Activated naive CD8-positive, alpha-beta T cell treated with anti-CD3 and anti-CD28 coated beads, Interleukin-2, amount 50 U/mL, for 24 hours (primary cell): ENCODE results near the gene CDKL5.
"Not testable (repeated sequence)": the region's sequence is repeated elsewhere in the genome, so short reads cannot be mapped to it uniquely, and the experiment has no call there.

Experiments
- ATAC-seq: fragments of 150-1000 bp; cut with Tn5 transposase; one replicate; pipeline ENCODE4 v1.10.0; 2021
- DNase-seq: peaks from one replicate; pipeline ENCODE4 v3.0.0; 2021
- H3K27ac Mint-ChIP-seq: one replicate; pipeline ENCODE4 v1.8.0; 2021; ENCODE audit warnings: mild to moderate bottlenecking, mixed read lengths
- H3K27me3 Mint-ChIP-seq: one replicate; pipeline ENCODE4 v1.8.0; 2021; ENCODE audit warnings: mixed read lengths
- H3K36me3 Mint-ChIP-seq: one replicate; pipeline ENCODE4 v1.8.0; 2021; ENCODE audit warnings: low read depth, mixed read lengths
- H3K4me1 Mint-ChIP-seq: one replicate; pipeline ENCODE4 v1.8.0; 2021; ENCODE audit warnings: mixed read lengths
- H3K4me3 Mint-ChIP-seq: one replicate; pipeline ENCODE4 v1.8.0; 2021; ENCODE audit warnings: mild to moderate bottlenecking, moderate library complexity, mixed read lengths
- H3K9me3 Mint-ChIP-seq: one replicate; pipeline ENCODE4 v1.8.0; 2021; ENCODE audit warnings: mixed read lengths

The CDKL5 gene

DNA sequence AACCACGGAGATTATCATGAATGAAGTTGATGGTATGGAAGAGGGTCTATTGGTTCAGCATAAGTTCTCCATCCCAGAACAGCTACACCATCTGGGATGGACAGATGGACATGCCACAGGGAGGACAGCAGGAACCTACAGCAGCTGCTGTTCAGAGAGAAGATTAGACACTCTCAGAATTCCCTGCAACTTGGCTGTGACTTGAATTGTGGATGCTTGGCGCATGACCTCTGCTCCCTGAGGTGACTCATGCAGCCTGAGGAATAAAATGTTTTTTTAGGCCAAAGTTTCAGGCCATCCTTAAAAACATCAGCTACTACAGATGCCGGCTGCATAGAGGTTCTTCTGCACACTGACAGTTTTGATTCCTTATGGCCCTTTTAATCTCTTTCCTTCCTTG, 149.2 kb downstream of the CDKL5 start:
- ATAC-seq (no peak), DNase-seq (no peak)
- no peak overlapping the region for H3K27ac Mint-ChIP-seq
- no peaks in the 10 kb centered on the region for H3K27me3 Mint-ChIP-seq
- no peaks in the 10 kb centered on the region for H3K9me3 Mint-ChIP-seq
- no peak overlapping the region for H3K4me3 Mint-ChIP-seq
- no peaks in the 10 kb centered on the region for H3K4me1 Mint-ChIP-seq
- H3K36me3 Mint-ChIP-seq, result no peaks in the 10 kb centered on the region

GRCh38 chrX:18575744-18576143, 150.3 kb downstream of the CDKL5 start:
- no peaks in the 10 kb centered on the region for H3K27me3 Mint-ChIP-seq
- H3K36me3 Mint-ChIP-seq, result peaks cover 2% of the 10 kb centered on the region
- no peak overlapping the region for H3K27ac Mint-ChIP-seq
- H3K4me3 Mint-ChIP-seq, result no peak overlapping the region
- H3K9me3 Mint-ChIP-seq, result no peaks in the 10 kb centered on the region
- no peak for DNase-seq
- ATAC-seq, result no peak
- no peaks in the 10 kb centered on the region for H3K4me1 Mint-ChIP-seq

DNA sequence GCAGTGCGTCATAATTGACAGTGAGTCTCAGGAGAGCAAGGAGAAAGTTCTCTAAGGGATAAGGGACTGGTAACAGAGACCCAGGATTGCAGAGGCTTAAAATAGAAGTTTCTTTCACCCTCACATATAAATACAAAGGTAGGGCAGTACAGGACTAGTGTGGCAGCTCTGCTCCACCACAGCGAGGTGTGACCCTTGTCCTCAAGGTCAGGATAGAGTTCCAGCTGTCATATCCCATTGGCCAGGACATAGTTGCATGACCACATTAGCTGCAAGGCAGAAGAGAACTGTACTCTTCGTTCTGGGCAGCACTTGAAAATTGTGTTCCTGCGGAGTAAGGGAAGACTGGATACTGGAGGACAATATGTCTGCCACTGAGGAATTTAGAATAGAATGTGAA, 152.0 kb downstream of the CDKL5 start:
- H3K27ac Mint-ChIP-seq, result no peak overlapping the region
- no peak overlapping the region for H3K4me3 Mint-ChIP-seq
- ATAC-seq (no peak), DNase-seq (no peak)
- H3K4me1 Mint-ChIP-seq, result no peaks in the 10 kb centered on the region
- no peaks in the 10 kb centered on the region for H3K9me3 Mint-ChIP-seq
- H3K27me3 Mint-ChIP-seq, result no peaks in the 10 kb centered on the region
- peaks cover 2% of the 10 kb centered on the region for H3K36me3 Mint-ChIP-seq

DNA sequence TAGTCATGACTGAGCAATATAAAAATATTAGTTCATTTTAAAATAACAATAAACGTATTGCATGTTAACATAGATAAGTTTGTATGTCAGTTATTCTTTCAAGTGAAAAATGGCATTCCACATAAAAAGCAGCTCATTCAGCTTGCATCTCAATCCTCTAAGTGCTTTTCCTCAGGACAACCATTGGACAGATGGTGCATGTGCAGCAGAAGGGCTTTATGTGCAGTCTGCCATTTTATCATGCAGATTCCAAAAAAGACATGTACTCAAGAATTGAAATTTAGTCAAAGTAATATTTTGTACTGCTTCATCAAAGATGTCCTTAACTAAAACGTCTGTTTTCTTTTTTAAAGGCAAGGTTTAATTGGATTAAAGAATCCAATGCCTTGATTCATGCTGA, 153.1 kb downstream of the CDKL5 start:
- Mint-ChIP-seq H3K27ac (no peak overlapping the region), H3K27me3 (no peaks in the 10 kb centered on the region), H3K36me3 (peaks cover 2% of the 10 kb centered on the region), H3K4me1 (no peaks in the 10 kb centered on the region), H3K4me3 (no peak overlapping the region), H3K9me3 (no peaks in the 10 kb centered on the region)
- ATAC-seq (no peak), DNase-seq (no peak)

DNA sequence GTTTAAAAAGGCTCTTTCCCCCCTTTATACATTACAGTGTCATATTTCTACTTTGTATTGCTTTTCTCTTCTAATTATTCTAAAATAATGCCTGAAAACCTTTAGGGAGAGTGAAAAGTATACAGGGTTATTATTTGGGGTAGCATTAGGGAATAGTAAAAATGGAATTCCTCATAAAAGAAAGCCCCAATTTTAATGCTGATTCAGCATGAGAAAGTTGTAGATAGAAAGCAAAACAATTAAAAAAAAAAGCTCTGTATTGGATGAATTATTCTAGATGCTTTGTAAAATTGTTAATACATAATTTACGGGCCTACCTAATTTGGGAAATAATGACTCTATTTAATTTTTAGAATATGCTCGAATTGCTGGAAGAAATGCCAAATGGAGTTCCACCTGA, 154.1 kb downstream of the CDKL5 start:
- DNase-seq (no peak), ATAC-seq (no peak)
- Mint-ChIP-seq H3K27ac (no peak overlapping the region), H3K4me1 (no peaks in the 10 kb centered on the region), H3K9me3 (no peaks in the 10 kb centered on the region), H3K4me3 (no peak overlapping the region), H3K36me3 (peaks cover 2% of the 10 kb centered on the region), H3K27me3 (no peaks in the 10 kb centered on the region)

- H3K27me3 Mint-ChIP-seq, result no peaks in the 10 kb centered on the region
- H3K36me3 Mint-ChIP-seq, result peaks cover 2% of the 10 kb centered on the region
- DNase-seq (no peak), ATAC-seq (no peak)
- H3K4me1 Mint-ChIP-seq, result no peaks in the 10 kb centered on the region
- H3K27ac Mint-ChIP-seq, result no peak overlapping the region
- no peaks in the 10 kb centered on the region for H3K9me3 Mint-ChIP-seq
- no peak overlapping the region for H3K4me3 Mint-ChIP-seq
These were observed 157.6 kb downstream of the CDKL5 start for GRCh38 chrX:18582910-18583493.

DNA sequence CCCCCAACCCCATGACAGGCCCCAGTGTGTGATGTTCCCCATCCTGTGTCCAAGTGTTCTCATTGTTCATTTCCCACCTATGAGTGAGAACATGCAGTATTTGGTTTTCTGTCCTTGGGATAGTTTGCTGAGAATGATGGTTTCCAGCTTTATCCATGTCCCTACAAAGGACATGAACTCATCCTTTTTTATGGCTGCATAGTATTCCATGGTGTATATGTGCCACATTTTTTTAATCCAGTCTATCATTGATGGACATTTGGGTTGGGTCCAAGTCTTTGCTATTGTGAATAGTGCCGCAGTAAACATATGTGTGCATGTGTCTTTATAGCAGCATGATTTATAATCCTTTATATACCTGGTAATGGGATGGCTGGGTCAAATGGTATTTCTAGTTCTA, 163.9 kb downstream of the CDKL5 start:
- not testable (repeated sequence) for H3K4me3 Mint-ChIP-seq, H3K27me3 Mint-ChIP-seq, H3K4me1 Mint-ChIP-seq, H3K9me3 Mint-ChIP-seq, DNase-seq, H3K27ac Mint-ChIP-seq, H3K36me3 Mint-ChIP-seq, ATAC-seq

DNA sequence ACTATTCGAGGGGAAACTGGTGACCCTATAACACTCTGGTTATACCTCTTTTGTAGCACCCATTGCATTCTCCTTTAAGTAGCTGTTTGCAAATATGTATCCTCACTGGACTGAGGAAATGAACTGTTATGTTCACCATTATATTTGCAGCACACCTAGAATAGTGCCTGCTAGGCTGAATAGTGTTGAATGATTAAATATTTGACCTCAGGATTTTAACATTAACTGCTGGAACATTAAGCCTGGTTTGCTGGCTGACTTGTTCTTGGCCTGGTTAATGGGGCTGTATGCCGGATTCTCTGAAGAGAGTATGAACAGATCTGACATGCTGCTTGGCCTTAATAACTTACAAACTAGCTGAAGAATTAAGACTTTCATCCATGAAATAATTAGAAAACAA, 166.4 kb downstream of the CDKL5 start:
- no peaks in the 10 kb centered on the region for H3K4me1 Mint-ChIP-seq
- H3K36me3 Mint-ChIP-seq, result peaks cover 6% of the 10 kb centered on the region
- ATAC-seq (no peak), DNase-seq (no peak)
- no peak overlapping the region for H3K4me3 Mint-ChIP-seq
- H3K9me3 Mint-ChIP-seq, result no peaks in the 10 kb centered on the region
- H3K27me3 Mint-ChIP-seq, result no peaks in the 10 kb centered on the region
- H3K27ac Mint-ChIP-seq, result no peak overlapping the region

DNA sequence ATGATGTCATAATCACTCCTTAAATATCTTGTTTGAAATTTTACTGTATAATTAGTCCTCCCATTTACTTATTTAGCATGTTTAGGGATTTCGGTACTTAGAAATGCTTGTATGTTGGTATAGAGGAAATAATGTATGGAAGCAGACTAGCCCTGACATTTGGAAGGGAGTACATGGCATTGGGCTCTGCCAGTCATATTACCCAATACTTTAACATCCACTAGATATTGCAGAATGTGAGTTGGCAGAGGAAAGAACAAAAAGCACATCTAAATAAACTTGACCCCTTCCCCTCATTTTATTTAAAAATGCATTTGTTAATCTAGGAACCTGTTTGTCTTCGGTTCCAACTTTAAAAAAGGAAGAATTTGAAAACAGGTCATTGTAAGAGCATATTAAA, 168.7 kb downstream of the CDKL5 start:
- Mint-ChIP-seq H3K36me3 (peaks cover under 1% of the 10 kb centered on the region), H3K4me1 (no peaks in the 10 kb centered on the region), H3K27me3 (no peaks in the 10 kb centered on the region), H3K4me3 (no peak overlapping the region), H3K9me3 (no peaks in the 10 kb centered on the region), H3K27ac (no peak overlapping the region)
- ATAC-seq (no peak), DNase-seq (no peak)

- Mint-ChIP-seq H3K36me3 (no peaks in the 10 kb centered on the region), H3K4me3 (no peak overlapping the region), H3K4me1 (no peaks in the 10 kb centered on the region), H3K27me3 (no peaks in the 10 kb centered on the region), H3K9me3 (no peaks in the 10 kb centered on the region), H3K27ac (no peak overlapping the region)
- ATAC-seq, result no peak
- no peak for DNase-seq
These were observed 170.7 kb downstream of the CDKL5 start for GRCh38 chrX:18596096-18596495.

DNA sequence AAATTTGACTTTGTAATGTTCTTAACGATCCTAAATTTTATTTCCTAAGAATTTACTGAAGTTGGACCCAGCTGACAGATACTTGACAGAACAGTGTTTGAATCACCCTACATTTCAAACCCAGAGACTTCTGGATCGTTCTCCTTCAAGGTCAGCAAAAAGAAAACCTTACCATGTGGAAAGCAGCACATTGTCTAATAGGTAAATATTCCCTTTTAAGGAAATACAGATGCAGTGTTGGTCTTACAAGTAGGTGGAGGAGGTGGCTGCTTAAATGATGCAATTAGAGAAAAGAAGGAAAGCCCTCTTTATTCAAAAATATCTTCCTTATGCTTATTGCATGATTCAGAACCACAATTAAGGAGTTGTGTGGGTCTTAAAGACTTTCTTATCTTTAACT, 173.0 kb downstream of the CDKL5 start:
- Mint-ChIP-seq H3K27ac (no peak overlapping the region), H3K4me3 (no peak overlapping the region), H3K36me3 (no peaks in the 10 kb centered on the region), H3K9me3 (no peaks in the 10 kb centered on the region), H3K4me1 (no peaks in the 10 kb centered on the region), H3K27me3 (no peaks in the 10 kb centered on the region)
- ATAC-seq, result no peak
- no peak for DNase-seq

- no peaks in the 10 kb centered on the region for H3K27me3 Mint-ChIP-seq
- no peaks in the 10 kb centered on the region for H3K9me3 Mint-ChIP-seq
- ATAC-seq, result no peak
- no peaks in the 10 kb centered on the region for H3K4me1 Mint-ChIP-seq
- no peak overlapping the region for H3K27ac Mint-ChIP-seq
- no peak overlapping the region for H3K4me3 Mint-ChIP-seq
- H3K36me3 Mint-ChIP-seq, result peaks cover 4% of the 10 kb centered on the region
- DNase-seq, result no peak
These were observed 182.6 kb downstream of the CDKL5 start for GRCh38 chrX:18607966-18608365.

DNA sequence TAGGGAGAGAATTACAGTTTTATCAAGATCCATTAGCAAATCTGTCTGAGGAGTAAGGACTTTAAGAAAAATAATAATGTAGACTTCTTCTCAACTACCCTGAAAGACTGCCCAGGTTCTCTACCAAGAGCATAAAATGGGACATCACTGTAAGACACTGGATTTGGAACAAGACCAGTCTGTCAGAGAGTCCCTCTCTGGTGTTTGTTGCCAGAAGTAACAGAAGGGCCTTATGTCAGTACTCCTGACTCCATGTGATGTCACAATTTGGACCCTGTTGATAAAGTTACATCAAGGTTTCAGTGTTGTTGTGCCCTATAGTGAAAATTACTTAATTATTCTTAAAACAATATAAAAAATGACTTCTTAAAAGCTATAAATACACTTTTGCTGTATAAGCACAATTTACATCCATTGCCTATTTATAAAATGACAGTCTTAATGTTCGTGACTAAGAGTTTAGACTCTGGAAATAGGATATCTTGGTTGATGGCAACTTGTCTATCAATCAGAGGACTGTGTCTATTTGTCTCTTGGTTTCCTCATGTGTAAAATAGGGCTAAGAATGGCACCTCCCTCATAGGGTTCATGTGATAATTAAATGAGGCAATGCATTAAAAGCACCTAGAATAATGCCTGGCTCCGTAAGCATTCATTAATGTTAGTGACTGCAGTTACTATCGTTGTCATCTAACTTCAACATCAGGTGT, 188.7 kb downstream of the CDKL5 start:
- H3K9me3 Mint-ChIP-seq, result no peaks in the 10 kb centered on the region
- H3K36me3 Mint-ChIP-seq, result peaks cover 4% of the 10 kb centered on the region
- no peak for ATAC-seq
- no peak overlapping the region for H3K27ac Mint-ChIP-seq
- no peaks in the 10 kb centered on the region for H3K4me1 Mint-ChIP-seq
- DNase-seq, result no peak
- H3K27me3 Mint-ChIP-seq, result no peaks in the 10 kb centered on the region
- no peak overlapping the region for H3K4me3 Mint-ChIP-seq

GRCh38 chrX:18616688-18617406, 191.4 kb downstream of the CDKL5 start:
- Mint-ChIP-seq H3K9me3 (no peaks in the 10 kb centered on the region), H3K27ac (no peak overlapping the region), H3K4me1 (no peaks in the 10 kb centered on the region), H3K36me3 (no peaks in the 10 kb centered on the region), H3K27me3 (no peaks in the 10 kb centered on the region), H3K4me3 (no peak overlapping the region)
- DNase-seq, result no peak
- ATAC-seq, result no peak

DNA sequence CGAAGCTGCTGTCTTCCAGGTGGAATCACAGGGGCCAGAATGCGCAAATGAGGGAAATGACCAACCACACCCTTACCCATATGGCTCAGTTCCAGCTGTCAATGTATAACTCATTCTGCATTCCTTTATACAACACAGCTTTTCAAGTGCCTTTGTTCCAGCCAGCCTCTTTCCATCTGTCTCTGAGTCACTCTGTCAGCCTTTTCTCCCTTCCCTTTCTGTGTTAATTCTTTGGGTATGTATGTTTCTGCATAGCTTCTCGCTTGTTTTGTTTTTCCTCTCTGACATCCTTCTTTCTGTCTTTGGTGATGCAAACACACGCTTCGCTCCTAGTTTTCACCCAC, 192.0 kb downstream of the CDKL5 start:
- no peaks in the 10 kb centered on the region for H3K27me3 Mint-ChIP-seq
- no peak for ATAC-seq
- no peaks in the 10 kb centered on the region for H3K36me3 Mint-ChIP-seq
- H3K27ac Mint-ChIP-seq, result no peak overlapping the region
- H3K4me3 Mint-ChIP-seq, result no peak overlapping the region
- DNase-seq, result no peak
- H3K4me1 Mint-ChIP-seq, result no peaks in the 10 kb centered on the region
- no peaks in the 10 kb centered on the region for H3K9me3 Mint-ChIP-seq
